ENCODE results near the gene RGS7. TPM values are rescaled to one million over a fixed set of nuclear protein-coding genes. Genes with fewer than 3 reads are reported as not detected.

RGS7 gene
- total RNA-seq, 2 experiments from 2014 or later, result not detected

DNA sequence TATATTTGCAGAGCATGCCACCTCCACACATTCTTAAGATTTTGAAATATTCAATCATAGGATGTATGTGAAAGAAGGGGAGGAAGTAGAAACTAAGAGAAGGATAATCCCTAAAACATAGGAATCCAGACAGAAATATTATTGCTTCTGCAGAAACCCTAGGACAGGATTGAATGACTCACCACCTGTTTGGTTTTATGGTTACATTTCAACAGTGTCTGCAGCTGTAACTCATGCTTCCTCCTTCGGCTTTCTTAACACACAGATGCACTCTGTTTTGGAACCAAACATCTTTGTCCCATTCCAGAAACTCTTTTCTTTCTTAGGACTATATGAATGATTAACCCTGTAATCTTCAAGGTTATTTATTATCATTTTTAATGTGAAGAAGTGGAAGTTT, 20.7 kb downstream of the RGS7 start:
- no peaks in the 10 kb centered on the region for H3K9me3 ChIP-seq (ENCODE audit: control insufficient read depth in 1 of 2, insufficient read depth in 1 of 2, low read length in 2 of 2)
- no peak overlapping the region for H3K4me3 Mint-ChIP-seq
- no peak overlapping the region for H3K27ac ChIP-seq (ENCODE audit: low read depth in 1 of 2, low read length in 2 of 2)
- no peaks in the 10 kb centered on the region for H3K4me1 ChIP-seq (ENCODE audit: insufficient read depth, low read length)
- no peaks in the 10 kb centered on the region for H3K27me3 ChIP-seq (ENCODE audit: control insufficient read depth in 1 of 2, insufficient read depth in 2 of 2, low read length in 2 of 2)
- H3K4me3 ChIP-seq (ENCODE audit: low read length), result no peak overlapping the region
- no peaks in the 10 kb centered on the region for H3K27me3 Mint-ChIP-seq
- TF ChIP-seq, protein P1, sequence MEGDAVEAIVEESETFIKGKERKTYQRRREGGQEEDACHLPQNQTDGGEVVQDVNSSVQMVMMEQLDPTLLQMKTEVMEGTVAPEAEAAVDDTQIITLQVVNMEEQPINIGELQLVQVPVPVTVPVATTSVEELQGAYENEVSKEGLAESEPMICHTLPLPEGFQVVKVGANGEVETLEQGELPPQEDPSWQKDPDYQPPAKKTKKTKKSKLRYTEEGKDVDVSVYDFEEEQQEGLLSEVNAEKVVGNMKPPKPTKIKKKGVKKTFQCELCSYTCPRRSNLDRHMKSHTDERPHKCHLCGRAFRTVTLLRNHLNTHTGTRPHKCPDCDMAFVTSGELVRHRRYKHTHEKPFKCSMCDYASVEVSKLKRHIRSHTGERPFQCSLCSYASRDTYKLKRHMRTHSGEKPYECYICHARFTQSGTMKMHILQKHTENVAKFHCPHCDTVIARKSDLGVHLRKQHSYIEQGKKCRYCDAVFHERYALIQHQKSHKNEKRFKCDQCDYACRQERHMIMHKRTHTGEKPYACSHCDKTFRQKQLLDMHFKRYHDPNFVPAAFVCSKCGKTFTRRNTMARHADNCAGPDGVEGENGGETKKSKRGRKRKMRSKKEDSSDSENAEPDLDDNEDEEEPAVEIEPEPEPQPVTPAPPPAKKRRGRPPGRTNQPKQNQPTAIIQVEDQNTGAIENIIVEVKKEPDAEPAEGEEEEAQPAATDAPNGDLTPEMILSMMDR (IDR thresholded peaks at IDR 0.05), result no peak
- no peaks in the 10 kb centered on the region for H3K4me1 Mint-ChIP-seq (ENCODE audit: low read depth)
- DNase-seq, result no peak
- intact Hi-C loops (cut with DNase I, micrococcal nuclease), result no loop called here
- ChIA-PET CTCF (no interaction called here), POLR2A (no interaction called here)
- H3K36me3 Mint-ChIP-seq (ENCODE audit: low read depth), result no peaks in the 10 kb centered on the region
- peaks cover 5% of the 10 kb centered on the region for H3K9me3 Mint-ChIP-seq
- no peaks in the 10 kb centered on the region for H3K36me3 ChIP-seq (ENCODE audit: insufficient read depth, low read length)
- no peak for ATAC-seq (ENCODE audit: poor library complexity)
- H3K27ac Mint-ChIP-seq, result no peak overlapping the region

- TF ChIP-seq, protein P1 (IDR thresholded peaks at IDR 0.05), result no peak
- peaks cover 2% of the 10 kb centered on the region for H3K9me3 Mint-ChIP-seq
- no peak for DNase-seq
- ATAC-seq (ENCODE audit: poor library complexity), result no peak
- Histone ChIP-seq H3K27ac (ENCODE audit: low read depth in 1 of 2, low read length in 2 of 2) (no peak overlapping the region), H3K4me1 (ENCODE audit: insufficient read depth, low read length) (no peaks in the 10 kb centered on the region), H3K36me3 (ENCODE audit: insufficient read depth, low read length) (no peaks in the 10 kb centered on the region), H3K4me3 (ENCODE audit: low read length) (no peak overlapping the region), H3K27me3 (ENCODE audit: control insufficient read depth in 1 of 2, insufficient read depth in 2 of 2, low read length in 2 of 2) (no peaks in the 10 kb centered on the region), H3K9me3 (ENCODE audit: control insufficient read depth in 1 of 2, insufficient read depth in 1 of 2, low read length in 2 of 2) (peaks cover 0 to 6% of the 10 kb centered on the region in 2 experiments)
- no peaks in the 10 kb centered on the region for H3K27me3 Mint-ChIP-seq
- ChIA-PET CTCF (no interaction called here), POLR2A (no interaction called here)
- no peaks in the 10 kb centered on the region for H3K4me1 Mint-ChIP-seq (ENCODE audit: low read depth)
- no peak overlapping the region for H3K4me3 Mint-ChIP-seq
- no peak overlapping the region for H3K27ac Mint-ChIP-seq
- no peaks in the 10 kb centered on the region for H3K36me3 Mint-ChIP-seq (ENCODE audit: low read depth)
- intact Hi-C loops (cut with DNase I, micrococcal nuclease), result no loop called here
Measured at GRCh38 chr1:241332987-241333386, 24.0 kb downstream of the RGS7 start.

DNA sequence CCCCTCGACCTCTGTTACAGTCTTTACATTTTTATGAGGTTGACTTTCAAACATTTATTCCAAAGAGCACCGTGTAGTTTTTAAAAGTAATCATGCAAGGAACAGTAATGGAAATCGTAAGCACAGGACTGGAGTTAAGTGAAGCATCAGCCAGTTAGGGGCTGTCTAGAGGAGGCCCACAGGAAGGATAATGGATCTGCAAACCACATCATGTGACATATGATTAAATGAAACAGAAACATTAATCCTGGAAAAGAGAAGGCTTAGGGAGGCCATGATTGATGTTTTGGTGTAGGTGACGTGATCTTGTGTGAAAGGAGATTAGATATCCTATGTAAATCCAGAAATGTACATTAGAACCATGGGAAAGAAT, 25.0 kb downstream of the RGS7 start:
- Mint-ChIP-seq H3K36me3 (ENCODE audit: low read depth) (no peaks in the 10 kb centered on the region), H3K27me3 (no peaks in the 10 kb centered on the region), H3K9me3 (peaks cover 2% of the 10 kb centered on the region), H3K4me1 (ENCODE audit: low read depth) (no peaks in the 10 kb centered on the region), H3K27ac (no peak overlapping the region), H3K4me3 (no peak overlapping the region)
- CTCF ChIA-PET, result no interaction called here
- TF ChIP-seq, protein P1 (IDR thresholded peaks at IDR 0.05), result no peak
- no peak overlapping the region for H3K27ac ChIP-seq (ENCODE audit: low read depth in 1 of 2, low read length in 2 of 2)
- intact Hi-C loops (cut with DNase I, micrococcal nuclease), result no loop called here
- POLR2A ChIA-PET, result no interaction called here
- H3K4me1 ChIP-seq (ENCODE audit: insufficient read depth, low read length), result no peaks in the 10 kb centered on the region
- H3K36me3 ChIP-seq (ENCODE audit: insufficient read depth, low read length), result no peaks in the 10 kb centered on the region
- H3K4me3 ChIP-seq (ENCODE audit: low read length), result no peak overlapping the region
- no peaks in the 10 kb centered on the region for H3K27me3 ChIP-seq (ENCODE audit: control insufficient read depth in 1 of 2, insufficient read depth in 2 of 2, low read length in 2 of 2)
- DNase-seq (no peak), ATAC-seq (ENCODE audit: poor library complexity) (no peak)
- peaks cover 0 to 6% of the 10 kb centered on the region in 2 experiments for H3K9me3 ChIP-seq (ENCODE audit: control insufficient read depth in 1 of 2, insufficient read depth in 1 of 2, low read length in 2 of 2)
